ENCODE data around the gene PLPPR4.

DNA sequence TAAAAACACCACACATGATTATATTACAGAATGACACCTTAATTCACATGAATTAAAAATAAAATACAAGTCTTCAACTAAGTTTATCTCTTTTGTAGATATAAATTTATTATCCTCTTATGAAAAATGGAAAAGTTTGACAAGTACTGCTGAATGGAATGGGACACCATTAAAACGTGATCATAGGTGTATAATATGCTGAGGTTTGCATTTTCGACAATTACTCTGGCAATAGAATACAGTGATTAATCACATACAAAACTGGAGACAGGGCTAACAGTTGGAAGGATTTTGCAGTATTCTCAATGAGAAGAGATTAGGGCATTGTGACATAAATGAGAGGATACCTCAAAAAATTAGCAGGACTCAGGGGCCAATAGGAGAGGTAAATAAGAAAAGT, 17.1 kb upstream of the PLPPR4 start:
- TF ChIP-seq, protein P1, sequence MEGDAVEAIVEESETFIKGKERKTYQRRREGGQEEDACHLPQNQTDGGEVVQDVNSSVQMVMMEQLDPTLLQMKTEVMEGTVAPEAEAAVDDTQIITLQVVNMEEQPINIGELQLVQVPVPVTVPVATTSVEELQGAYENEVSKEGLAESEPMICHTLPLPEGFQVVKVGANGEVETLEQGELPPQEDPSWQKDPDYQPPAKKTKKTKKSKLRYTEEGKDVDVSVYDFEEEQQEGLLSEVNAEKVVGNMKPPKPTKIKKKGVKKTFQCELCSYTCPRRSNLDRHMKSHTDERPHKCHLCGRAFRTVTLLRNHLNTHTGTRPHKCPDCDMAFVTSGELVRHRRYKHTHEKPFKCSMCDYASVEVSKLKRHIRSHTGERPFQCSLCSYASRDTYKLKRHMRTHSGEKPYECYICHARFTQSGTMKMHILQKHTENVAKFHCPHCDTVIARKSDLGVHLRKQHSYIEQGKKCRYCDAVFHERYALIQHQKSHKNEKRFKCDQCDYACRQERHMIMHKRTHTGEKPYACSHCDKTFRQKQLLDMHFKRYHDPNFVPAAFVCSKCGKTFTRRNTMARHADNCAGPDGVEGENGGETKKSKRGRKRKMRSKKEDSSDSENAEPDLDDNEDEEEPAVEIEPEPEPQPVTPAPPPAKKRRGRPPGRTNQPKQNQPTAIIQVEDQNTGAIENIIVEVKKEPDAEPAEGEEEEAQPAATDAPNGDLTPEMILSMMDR (IDR thresholded peaks at IDR 0.05), result no peak
- TF ChIP-seq, protein P2, sequence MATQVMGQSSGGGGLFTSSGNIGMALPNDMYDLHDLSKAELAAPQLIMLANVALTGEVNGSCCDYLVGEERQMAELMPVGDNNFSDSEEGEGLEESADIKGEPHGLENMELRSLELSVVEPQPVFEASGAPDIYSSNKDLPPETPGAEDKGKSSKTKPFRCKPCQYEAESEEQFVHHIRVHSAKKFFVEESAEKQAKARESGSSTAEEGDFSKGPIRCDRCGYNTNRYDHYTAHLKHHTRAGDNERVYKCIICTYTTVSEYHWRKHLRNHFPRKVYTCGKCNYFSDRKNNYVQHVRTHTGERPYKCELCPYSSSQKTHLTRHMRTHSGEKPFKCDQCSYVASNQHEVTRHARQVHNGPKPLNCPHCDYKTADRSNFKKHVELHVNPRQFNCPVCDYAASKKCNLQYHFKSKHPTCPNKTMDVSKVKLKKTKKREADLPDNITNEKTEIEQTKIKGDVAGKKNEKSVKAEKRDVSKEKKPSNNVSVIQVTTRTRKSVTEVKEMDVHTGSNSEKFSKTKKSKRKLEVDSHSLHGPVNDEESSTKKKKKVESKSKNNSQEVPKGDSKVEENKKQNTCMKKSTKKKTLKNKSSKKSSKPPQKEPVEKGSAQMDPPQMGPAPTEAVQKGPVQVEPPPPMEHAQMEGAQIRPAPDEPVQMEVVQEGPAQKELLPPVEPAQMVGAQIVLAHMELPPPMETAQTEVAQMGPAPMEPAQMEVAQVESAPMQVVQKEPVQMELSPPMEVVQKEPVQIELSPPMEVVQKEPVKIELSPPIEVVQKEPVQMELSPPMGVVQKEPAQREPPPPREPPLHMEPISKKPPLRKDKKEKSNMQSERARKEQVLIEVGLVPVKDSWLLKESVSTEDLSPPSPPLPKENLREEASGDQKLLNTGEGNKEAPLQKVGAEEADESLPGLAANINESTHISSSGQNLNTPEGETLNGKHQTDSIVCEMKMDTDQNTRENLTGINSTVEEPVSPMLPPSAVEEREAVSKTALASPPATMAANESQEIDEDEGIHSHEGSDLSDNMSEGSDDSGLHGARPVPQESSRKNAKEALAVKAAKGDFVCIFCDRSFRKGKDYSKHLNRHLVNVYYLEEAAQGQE (IDR thresholded peaks at IDR 0.05; ENCODE audit: low read depth, low read length), result no peak
- TF ChIP-seq POLR2AphosphoS5 (IDR thresholded peaks at IDR 0.05; ENCODE audit: low read depth, low read length) (no peak), RAD21 (IDR thresholded peaks at IDR 0.05; ENCODE audit: low read length) (no peak), EZH2phosphoT487 (IDR thresholded peaks at IDR 0.05; ENCODE audit: borderline replicate concordance, low read depth) (no peak), PBX3 (IDR thresholded peaks at IDR 0.05) (no peak), ZBTB33 (IDR thresholded peaks at IDR 0.05; ENCODE audit: borderline replicate concordance, low read depth) (no peak), EP300 (IDR thresholded peaks at IDR 0.05; ENCODE audit: borderline replicate concordance in 1 of 2, low read depth in 1 of 2, low read length in 1 of 2) (no peak)
- TF ChIP-seq, protein P3, sequence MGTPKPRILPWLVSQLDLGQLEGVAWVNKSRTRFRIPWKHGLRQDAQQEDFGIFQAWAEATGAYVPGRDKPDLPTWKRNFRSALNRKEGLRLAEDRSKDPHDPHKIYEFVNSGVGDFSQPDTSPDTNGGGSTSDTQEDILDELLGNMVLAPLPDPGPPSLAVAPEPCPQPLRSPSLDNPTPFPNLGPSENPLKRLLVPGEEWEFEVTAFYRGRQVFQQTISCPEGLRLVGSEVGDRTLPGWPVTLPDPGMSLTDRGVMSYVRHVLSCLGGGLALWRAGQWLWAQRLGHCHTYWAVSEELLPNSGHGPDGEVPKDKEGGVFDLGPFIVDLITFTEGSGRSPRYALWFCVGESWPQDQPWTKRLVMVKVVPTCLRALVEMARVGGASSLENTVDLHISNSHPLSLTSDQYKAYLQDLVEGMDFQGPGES (IDR thresholded peaks at IDR 0.05; ENCODE audit: low read depth, low read length), result no peak
